Esophagus muscularis mucosa (tissue), 4 donors: ENCODE results near the gene MARK3. TPM values are rescaled to one million over a fixed set of nuclear protein-coding genes. Genes with fewer than 3 reads are reported as not detected.

ENCODE experiments used
- DNase-seq: peaks from one replicate; pipeline ENCODE4 v3.0.0-alpha.2; 2017; ENCODE audit errors: extremely low spot score
- H3K27ac ChIP-seq, 4 donors: fragments of 200-600 bp; sonication (generic); replicated peaks in 1 of 4; 1 replicate in 3 of 4; 2 replicates in 1 of 4; pipeline ENCODE4 v1.5.1; 2016 to 2019; ENCODE audit warnings: mild to moderate bottlenecking in 1 of 4
- H3K27me3 ChIP-seq, 4 donors: fragments of 200-600 bp; sonication (generic); one replicate each; pipeline versions ENCODE4 v1.5.1 to v1.6.0; 2016 to 2019
- H3K36me3 ChIP-seq, 4 donors: fragments of 200-600 bp; sonication (generic); one replicate each; pipeline ENCODE4 v1.5.1; 2016 to 2019
- H3K4me1 ChIP-seq, 4 donors: fragments of 200-600 bp; sonication (generic); one replicate each; pipeline ENCODE4 v1.5.1; 2016 to 2019
- H3K4me3 ChIP-seq, 4 donors: fragments of 200-600 bp; sonication (generic); 1 replicate in 2 of 4; 2 replicates in 2 of 4; pipeline ENCODE4 v1.5.1; 2016 to 2019; ENCODE audit warnings: mild to moderate bottlenecking in 4 of 4, moderate library complexity in 1 of 4
- H3K9me3 ChIP-seq, 4 donors: fragments of 200-600 bp; sonication (generic); 1 replicate in 3 of 4; 2 replicates in 1 of 4; pipeline ENCODE4 v1.5.1; 2016 to 2019
- CTCF ChIP-seq, 3 experiments: fragments of 200-600 bp in 2 of 3; fragments of 450-650 bp in 1 of 3; sonication (generic) in 2 of 3; IDR thresholded peaks; one replicate each; pipeline ENCODE4 v1.5.1; 2017 to 2019; ENCODE audit warnings: antibody characterized with exemption in 3 of 3, mild to moderate bottlenecking in 2 of 3, moderate library complexity in 1 of 3
- EP300 ChIP-seq: sonication (generic); formaldehyde crosslinking; IDR thresholded peaks from one replicate; pipeline ENCODE4 v1.6.1; 2017; ENCODE audit warnings: antibody characterized with exemption
- POLR2A ChIP-seq: fragments of 450-650 bp; IDR thresholded peaks from one replicate; pipeline ENCODE4 v1.6.1; 2017; ENCODE audit warnings: antibody characterized with exemption, moderate library complexity, mild to moderate bottlenecking, low read depth
- POLR2AphosphoS5 ChIP-seq, 2 donors: sonication (generic); formaldehyde crosslinking; IDR thresholded peaks; one replicate each; pipeline ENCODE4 v1.6.1; 2017; ENCODE audit warnings: antibody characterized with exemption in 2 of 2
- WGBS: methylation state at CpG from one replicate; pipeline ENCODE4 v1.1.5; 2018; 5-methylcytosine and 5-hydroxymethylcytosine counted together
- intact Hi-C: fragments of 100-400 bp; cut with DNase I; formaldehyde crosslinking; loops from one replicate; pipeline ENCODE4 v1.15.1; 2023
- total RNA-seq, 4 donors: library from RNA; depleted of rRNA; stranded (reverse); fragments of >200 nt; gene quantifications; one replicate each; pipeline versions ENCODE4 v1.1.0 to v1.2.1, GENCODE V29; 2016

MARK3 gene
- 10 to 100 TPM; 57.4 to 78.1 (median 68.1) TPM for total RNA-seq

- intact Hi-C loops: loop anchor here (5.0 kb wide), 2 partner anchors 48 to 328 kb away; partner anchors contain the start of gene CDC42BPB
- TF ChIP-seq EP300: no peak
- TF ChIP-seq CTCF (IDR thresholded peaks at IDR 0.05): peak in 2 of 3 experiments; percentile 21 to 47
- peak; percentile 73 for TF ChIP-seq POLR2A
- TF ChIP-seq POLR2AphosphoS5 (IDR thresholded peaks at IDR 0.05): peak; percentile 96 to 97
- peaks cover 23 to 44% (median 43%) of the 10 kb centered on the region in 4 donors for H3K4me1 ChIP-seq
- H3K27ac ChIP-seq: peak within 1 kb of the TSS; percentile 98 to 100 (median 100)
- peak within 1 kb of the TSS; percentile 90 to 99 (median 94) for H3K4me3 ChIP-seq
- peak; percentile 99 for DNase-seq
- H3K27me3 ChIP-seq: peaks cover 0 to 5% (median 0%) of the 10 kb centered on the region in 4 donors
- WGBS: 4% methylated on average over 13 of the region's 91 CpGs
- no peaks in the 10 kb centered on the region for H3K9me3 ChIP-seq
- H3K36me3 ChIP-seq: no peaks in the 10 kb centered on the region
Measured at GRCh38 chr14:103385152-103385928, at the start of gene MARK3. MARK3 (plus strand) TSS chr14:103385415; CDS start chr14:103386030, 615 bp downstream.

- Histone ChIP-seq H3K4me3 (peak overlapping the region in 3 of 4 donors; percentile 72 to 100 (median 99)), H3K27ac (peak overlapping the region in 1 of 4 donors; percentile 100), H3K27me3 (no peaks in the 10 kb centered on the region), H3K36me3 (peaks cover 54 to 59% (median 58%) of the 10 kb centered on the region in 4 donors), H3K9me3 (no peaks in the 10 kb centered on the region), H3K4me1 (peaks cover 33 to 49% (median 43%) of the 10 kb centered on the region in 4 donors)
- WGBS: 92% methylated on average over 14 of the region's 14 CpGs
- DNase-seq: no peak
- intact Hi-C loops: loop anchor here (5.0 kb wide), 1 partner anchor 51 kb away; the partner anchor contains the start of gene MARK3
- TF ChIP-seq EP300 (no peak), POLR2AphosphoS5 (IDR thresholded peaks at IDR 0.05) (no peak), POLR2A (no peak), CTCF (IDR thresholded peaks at IDR 0.05) (no peak)
Measured at GRCh38 chr14:103336191-103336590, 49.0 kb upstream of the MARK3 start.

- TF ChIP-seq CTCF (IDR thresholded peaks at IDR 0.05) (no peak), POLR2A (no peak), EP300 (no peak), POLR2AphosphoS5 (IDR thresholded peaks at IDR 0.05) (no peak)
- peak overlapping the region in 1 of 4 donors; percentile 100 for H3K27ac ChIP-seq
- H3K27me3 ChIP-seq: no peaks in the 10 kb centered on the region
- peaks cover 29 to 52% (median 37%) of the 10 kb centered on the region in 4 donors for H3K4me1 ChIP-seq
- intact Hi-C loops: loop anchor here (5.0 kb wide), 1 partner anchor 50 kb away; the partner anchor contains the start of gene MARK3
- peaks cover 67 to 75% (median 74%) of the 10 kb centered on the region in 4 donors for H3K36me3 ChIP-seq
- H3K4me3 ChIP-seq: no peak overlapping the region
- no peak for DNase-seq
- no peaks in the 10 kb centered on the region for H3K9me3 ChIP-seq
- WGBS: 85% methylated on average over 3 of the region's 3 CpGs
Measured at GRCh38 chr14:103337794-103338193, 47.4 kb upstream of the MARK3 start.

DNA sequence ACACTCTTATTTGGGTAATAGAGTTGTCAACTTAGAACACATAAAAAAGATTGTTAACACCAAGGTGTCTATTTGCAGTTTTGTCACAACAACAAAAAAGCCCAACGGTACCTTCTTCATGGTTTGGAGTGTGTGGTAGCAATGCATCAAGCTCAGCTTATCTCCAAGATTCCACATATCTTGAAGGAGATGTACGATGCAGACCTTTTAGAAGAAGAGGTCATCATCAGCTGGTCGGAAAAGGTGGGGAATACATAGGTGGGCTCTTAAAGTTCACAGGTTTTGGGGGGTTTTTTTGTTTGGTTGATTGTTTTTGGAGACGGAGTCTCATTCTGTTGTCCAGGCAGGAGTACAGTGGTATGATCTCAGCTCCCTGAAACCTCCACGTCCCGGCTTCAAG is 45.7 kb upstream of the MARK3 start:
- WGBS: 80% methylated on average over 6 of the region's 6 CpGs
- Histone ChIP-seq H3K36me3 (peaks cover 85 to 93% (median 91%) of the 10 kb centered on the region in 4 donors), H3K4me1 (peaks cover 25 to 46% (median 33%) of the 10 kb centered on the region in 4 donors), H3K27ac (no peak overlapping the region), H3K9me3 (no peaks in the 10 kb centered on the region), H3K4me3 (no peak overlapping the region), H3K27me3 (no peaks in the 10 kb centered on the region)
- TF ChIP-seq POLR2A (no peak), POLR2AphosphoS5 (IDR thresholded peaks at IDR 0.05) (no peak), EP300 (no peak), CTCF (IDR thresholded peaks at IDR 0.05) (no peak)
- DNase-seq: no peak
- intact Hi-C loops: loop anchor here (5.0 kb wide), 1 partner anchor 48 kb away; the partner anchor contains the start of gene MARK3
